ENCODE measurements around the gene ENG.

The ENG gene

DNA sequence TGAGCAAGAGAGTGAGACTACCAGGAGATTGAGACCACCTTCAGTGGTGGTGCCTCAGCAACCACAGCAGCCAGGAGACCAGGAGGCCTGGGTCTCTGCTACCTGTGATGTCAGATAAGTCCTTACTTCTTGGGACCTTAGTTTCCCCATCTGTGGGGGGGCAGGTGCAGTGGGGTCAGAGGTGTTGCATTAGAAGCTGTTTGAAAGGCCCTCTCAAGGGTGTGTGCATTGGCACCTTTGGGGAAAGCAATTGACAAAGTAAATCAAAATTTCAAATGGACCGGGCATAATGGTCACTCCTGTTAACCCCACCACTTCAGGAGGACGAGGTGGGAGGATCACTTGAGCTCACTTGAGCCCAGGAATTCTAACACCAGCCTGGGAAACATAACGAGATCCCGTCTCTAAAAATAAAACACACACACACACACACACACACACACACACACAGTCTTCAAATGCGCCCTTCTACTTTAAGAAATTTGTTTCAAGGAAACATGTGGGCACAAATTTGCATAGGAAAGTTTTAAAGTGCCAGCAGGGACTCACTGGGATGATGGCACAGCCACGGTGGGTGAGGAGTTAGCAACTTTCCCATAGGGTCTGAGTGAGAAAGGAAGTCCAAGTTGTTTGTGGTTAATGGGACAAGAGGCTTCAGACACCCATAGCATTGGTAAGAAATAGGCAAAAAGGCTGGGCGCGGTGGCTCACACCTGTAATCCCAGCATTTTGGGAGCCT is 24.4 kb upstream of the ENG start:
- DNase-seq (ENCODE audit: low spot score), result no peak
- TF ChIP-seq, protein P1, sequence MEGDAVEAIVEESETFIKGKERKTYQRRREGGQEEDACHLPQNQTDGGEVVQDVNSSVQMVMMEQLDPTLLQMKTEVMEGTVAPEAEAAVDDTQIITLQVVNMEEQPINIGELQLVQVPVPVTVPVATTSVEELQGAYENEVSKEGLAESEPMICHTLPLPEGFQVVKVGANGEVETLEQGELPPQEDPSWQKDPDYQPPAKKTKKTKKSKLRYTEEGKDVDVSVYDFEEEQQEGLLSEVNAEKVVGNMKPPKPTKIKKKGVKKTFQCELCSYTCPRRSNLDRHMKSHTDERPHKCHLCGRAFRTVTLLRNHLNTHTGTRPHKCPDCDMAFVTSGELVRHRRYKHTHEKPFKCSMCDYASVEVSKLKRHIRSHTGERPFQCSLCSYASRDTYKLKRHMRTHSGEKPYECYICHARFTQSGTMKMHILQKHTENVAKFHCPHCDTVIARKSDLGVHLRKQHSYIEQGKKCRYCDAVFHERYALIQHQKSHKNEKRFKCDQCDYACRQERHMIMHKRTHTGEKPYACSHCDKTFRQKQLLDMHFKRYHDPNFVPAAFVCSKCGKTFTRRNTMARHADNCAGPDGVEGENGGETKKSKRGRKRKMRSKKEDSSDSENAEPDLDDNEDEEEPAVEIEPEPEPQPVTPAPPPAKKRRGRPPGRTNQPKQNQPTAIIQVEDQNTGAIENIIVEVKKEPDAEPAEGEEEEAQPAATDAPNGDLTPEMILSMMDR (IDR thresholded peaks at IDR 0.05; ENCODE audit: borderline replicate concordance, control extremely low read depth, extremely low read depth, insufficient read depth, missing control alignments), result no peak
- in situ Hi-C loops (cut with MboI; ENCODE audit: low sequenced_read_pairs, unreplicated experiment), result no loop called here

DNA sequence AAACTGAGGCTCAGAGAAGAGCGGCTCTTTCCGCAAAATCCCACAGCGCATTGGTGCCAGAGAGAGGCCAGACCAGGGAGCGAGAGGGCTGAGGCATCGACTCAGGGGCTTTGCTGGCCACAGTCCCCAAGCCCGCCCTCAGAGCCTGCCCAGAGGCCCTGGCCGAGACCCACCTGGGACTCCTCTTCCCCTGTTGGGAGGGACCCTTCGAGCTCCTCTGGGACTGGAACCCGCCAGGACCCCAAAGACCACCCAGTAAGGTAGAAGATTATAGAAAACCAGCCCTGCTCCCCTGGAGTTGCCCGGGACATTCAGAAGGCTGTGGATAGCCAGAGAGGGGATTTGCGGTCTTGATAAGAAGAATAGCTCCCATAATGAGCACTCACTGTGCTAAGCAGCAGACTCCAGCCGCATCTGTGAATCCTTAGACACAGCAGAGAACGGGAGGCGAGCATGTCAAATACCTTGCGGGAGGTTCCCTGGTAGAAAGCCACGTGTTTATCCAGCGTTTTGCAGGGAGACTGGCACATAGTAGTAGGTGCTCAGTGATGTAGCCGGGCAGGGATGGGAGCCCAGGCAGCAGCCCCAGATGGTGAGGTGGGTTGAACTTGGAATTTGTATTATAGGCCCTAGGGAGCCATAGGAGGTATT is 23.7 kb upstream of the ENG start:
- in situ Hi-C loops (cut with MboI; ENCODE audit: low sequenced_read_pairs, unreplicated experiment), result no loop called here
- no peak for DNase-seq (ENCODE audit: low spot score)
- TF ChIP-seq, protein P1 (IDR thresholded peaks at IDR 0.05; ENCODE audit: borderline replicate concordance, control extremely low read depth, extremely low read depth, insufficient read depth, missing control alignments), result no peak

DNA sequence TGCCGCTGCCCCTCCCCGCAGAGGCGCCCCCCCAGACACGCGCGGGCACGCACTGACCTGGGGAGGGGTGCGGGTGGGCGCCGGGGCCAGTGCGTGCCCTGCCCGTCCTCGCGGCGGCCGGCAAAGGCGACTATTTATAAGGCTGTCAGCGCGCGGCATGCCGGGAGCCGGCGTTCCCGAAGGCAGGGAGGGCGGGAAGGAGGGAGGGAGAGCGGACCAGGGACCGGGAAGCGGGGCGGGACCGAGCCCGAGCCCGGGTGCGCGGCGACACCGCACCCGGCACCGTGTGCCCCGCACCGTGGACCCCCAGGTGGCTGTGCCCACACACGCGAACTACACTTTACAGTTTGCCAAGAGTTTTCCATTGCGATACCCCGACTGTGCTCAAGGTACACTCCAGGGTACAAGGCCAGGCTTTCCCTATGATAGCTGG is 23.1 kb upstream of the ENG start, which contains the start of gene AK1:
Gene AK1, minus strand, starts transcription at position 110 of the 433 bp plus-strand sequence. CDS start 3,058 bp downstream, outside the sequence.
- in situ Hi-C loops (cut with MboI; ENCODE audit: low sequenced_read_pairs, unreplicated experiment), result no loop called here
- TF ChIP-seq, protein P1 (IDR thresholded peaks at IDR 0.05; ENCODE audit: borderline replicate concordance, control extremely low read depth, extremely low read depth, insufficient read depth, missing control alignments), result no peak
- DNase-seq (ENCODE audit: low spot score), result no peak

DNA sequence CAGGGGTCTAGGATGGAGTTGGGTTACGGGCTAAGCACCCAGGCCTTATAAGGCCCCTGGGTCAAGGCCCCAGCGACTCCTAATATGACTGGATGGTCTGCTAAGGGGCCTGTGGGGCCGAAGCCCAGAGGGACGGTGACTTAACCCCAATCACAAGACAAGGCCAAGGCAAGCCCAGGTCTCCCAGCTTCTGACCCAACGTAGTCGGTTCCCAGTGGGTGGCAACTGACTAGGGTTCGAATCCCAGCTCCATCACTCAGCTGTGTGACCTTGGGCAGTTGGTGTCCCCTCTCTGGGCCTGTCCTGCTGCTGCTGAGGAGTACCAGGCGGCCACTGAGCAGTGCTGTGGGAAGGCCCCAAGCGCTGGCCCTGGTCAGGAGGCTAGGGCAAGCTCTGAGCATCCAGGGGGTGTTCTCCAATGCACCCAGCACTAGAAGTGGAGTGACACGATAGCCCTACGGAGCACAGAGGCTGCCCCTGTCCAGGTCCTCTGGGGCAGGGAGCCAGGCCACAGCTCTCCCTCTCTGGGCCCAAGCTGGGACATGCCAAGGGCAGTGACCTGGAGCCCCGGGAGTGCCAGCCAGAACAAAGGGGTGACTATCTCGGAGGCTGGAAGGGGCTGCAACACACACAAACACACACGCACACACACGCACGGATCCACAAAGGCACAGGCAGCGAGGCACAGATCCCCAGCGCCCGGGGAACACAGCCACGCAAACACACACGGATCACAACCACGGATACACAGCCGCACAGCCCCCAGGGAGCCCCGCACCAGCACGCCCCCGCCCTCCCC is 22.5 kb upstream of the ENG start:
- no peak for DNase-seq (ENCODE audit: low spot score)
- in situ Hi-C loops (cut with MboI; ENCODE audit: low sequenced_read_pairs, unreplicated experiment), result no loop called here
- TF ChIP-seq, protein P1 (IDR thresholded peaks at IDR 0.05; ENCODE audit: borderline replicate concordance, control extremely low read depth, extremely low read depth, insufficient read depth, missing control alignments), result no peak

DNA sequence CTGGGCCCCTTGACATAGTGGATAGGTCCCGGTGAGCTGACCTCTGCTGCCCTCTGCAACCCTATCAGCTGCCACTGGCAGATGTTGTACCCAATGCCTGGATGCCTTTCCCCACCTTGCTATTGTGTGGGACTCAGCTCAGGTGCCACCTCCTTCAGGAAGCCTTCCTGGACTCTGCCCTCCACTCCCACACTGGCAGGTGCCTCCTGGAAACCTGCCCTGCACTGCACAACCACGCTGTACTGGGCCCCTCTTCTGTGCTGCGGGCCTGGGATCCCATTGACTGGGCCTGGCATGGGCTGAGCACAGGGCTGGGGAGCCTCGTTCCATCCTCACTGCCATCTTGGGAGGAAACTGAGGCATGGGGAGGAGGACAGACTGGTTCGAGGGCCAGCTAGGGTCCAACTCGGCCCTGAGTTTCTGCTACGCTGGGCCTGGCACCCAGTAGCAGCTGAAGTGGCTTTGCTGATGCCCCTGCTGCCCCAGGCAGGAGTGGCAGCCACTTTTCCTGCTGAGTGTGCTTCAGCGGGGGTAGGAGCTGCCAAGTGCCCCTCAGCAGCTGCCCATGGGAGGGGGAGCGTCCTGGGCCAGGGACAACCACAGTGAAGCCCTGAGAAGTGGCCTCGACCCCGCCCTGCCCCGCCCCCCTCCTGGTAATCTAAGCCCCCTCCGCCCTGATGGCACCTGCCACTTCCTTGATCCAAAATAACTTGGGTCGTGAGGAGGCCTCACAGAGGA is 21.7 kb upstream of the ENG start:
- no peak for DNase-seq (ENCODE audit: low spot score)
- TF ChIP-seq, protein P1 (IDR thresholded peaks at IDR 0.05; ENCODE audit: borderline replicate concordance, control extremely low read depth, extremely low read depth, insufficient read depth, missing control alignments), result no peak
- in situ Hi-C loops (cut with MboI; ENCODE audit: low sequenced_read_pairs, unreplicated experiment), result no loop called here

Measured in GM13976 (cell line).